ENCODE data around the gene GRID2IP.
A peak's percentile ranks its signal among the peaks of the same experiment; 100 is the strongest.

GRID2IP gene

DNA sequence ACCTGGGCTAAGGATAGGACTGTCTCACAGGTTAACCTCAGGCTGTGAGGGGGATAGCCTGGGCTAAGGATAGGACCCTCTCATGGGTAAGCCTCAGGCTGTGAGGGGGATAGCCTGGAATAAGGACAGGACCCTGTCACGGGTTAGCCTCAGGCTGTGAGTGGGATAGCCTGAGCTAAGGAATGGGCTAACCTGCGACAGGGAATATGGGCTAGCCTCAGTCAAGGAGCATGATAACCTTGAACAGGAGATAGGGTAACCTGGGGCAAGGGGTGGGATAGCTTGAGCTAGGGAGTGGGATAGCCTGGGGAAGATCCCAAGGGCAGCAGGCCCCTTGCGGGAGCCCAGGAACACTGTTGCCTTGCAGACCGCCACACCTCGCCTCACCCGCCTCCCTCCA lies 42.7 kb downstream of the GRID2IP start:
- Histone ChIP-seq H3K27me3 (ENCODE audit: control insufficient read depth in 1 of 2, insufficient read depth in 2 of 2, low read length in 2 of 2) (peaks cover 0 to 10% of the 10 kb centered on the region in 2 donors), H3K9ac (ENCODE audit: low read length) (no peak overlapping the region), H3K9me3 (ENCODE audit: low read length) (no peaks in the 10 kb centered on the region), H3K36me3 (ENCODE audit: insufficient read depth, low read length) (no peaks in the 10 kb centered on the region), H3K27ac (ENCODE audit: low read depth, low read length) (no peak overlapping the region), H3K4me3 (ENCODE audit: low read depth in 1 of 2, low read length in 2 of 2) (no peak overlapping the region), H3K4me1 (ENCODE audit: insufficient read depth, low read length) (peaks cover 7% of the 10 kb centered on the region)

DNA sequence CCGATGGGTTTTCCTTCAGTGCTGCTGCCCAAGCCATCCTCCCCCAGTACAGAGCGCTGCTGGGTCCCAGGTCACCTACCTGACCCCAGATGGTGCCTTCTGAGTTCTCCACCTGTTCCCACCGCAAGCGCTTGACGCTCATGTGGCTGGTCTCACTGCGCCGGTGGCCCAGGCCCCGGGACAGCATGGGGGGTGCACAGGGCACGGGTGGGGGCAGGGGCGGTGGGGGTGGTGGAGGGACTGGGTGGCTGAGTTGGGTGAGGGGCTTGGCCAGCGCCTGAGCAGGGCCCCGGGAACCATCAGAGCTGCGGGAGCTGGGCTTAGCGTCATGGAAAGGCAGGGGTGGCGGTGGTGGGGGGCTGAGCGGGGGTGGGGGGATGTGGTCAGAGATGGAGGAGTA lies 43.4 kb downstream of the GRID2IP start:
- Histone ChIP-seq H3K4me1 (ENCODE audit: insufficient read depth, low read length) (peaks cover 7% of the 10 kb centered on the region), H3K36me3 (ENCODE audit: insufficient read depth, low read length) (no peaks in the 10 kb centered on the region), H3K27ac (ENCODE audit: low read depth, low read length) (no peak overlapping the region), H3K9ac (ENCODE audit: low read length) (no peak overlapping the region), H3K27me3 (ENCODE audit: control insufficient read depth in 1 of 2, insufficient read depth in 2 of 2, low read length in 2 of 2) (peaks cover 0 to 10% of the 10 kb centered on the region in 2 donors), H3K9me3 (ENCODE audit: low read length) (no peaks in the 10 kb centered on the region), H3K4me3 (ENCODE audit: low read depth in 1 of 2, low read length in 2 of 2) (no peak overlapping the region)

DNA sequence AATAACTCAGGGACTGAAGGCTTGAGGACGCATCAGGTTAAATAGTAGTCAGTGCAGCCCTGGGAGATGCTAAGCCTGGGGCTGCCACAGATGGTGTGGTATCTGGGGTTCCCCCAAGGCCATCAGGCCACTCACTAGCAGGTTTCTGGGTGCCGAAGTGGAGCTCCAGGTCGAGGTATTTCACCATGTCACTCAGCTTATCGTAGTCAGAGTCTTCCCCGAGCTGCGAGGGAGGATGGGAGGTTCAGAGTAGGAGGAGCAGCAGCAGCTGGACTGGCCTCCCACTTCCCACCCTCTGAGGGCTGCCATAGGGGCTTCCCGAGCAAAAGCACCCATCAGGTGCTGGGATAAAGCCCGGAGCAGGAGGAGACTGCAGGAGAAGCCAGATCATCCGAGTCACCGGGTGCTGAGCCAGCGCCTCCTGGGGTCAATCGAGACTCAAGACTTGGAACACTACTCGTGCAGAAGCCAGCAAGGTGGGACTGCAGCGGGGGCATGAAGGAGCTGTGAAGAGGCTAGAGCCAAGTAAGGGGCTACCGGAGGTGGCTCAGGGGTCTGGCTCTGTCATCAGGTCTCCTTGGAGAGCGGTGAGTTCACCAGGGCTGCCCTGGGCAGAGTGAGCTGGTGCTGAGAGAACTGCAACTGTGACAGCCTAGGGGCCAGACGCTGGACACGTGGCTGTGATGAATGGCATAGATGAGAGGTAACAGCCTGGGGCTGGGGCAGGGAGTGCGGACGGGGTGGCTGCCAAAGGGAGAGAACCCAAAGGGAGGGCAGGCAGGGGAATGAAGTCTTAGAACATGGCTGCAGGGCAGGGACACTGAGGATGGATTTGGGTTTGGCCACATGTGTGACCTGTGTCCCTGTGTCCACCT lies 45.3 kb downstream of the GRID2IP start:
- H3K4me3 ChIP-seq (ENCODE audit: low read depth in 1 of 2, low read length in 2 of 2): no peak overlapping the region
- H3K27ac ChIP-seq (ENCODE audit: low read depth, low read length): no peak overlapping the region
- H3K9ac ChIP-seq (ENCODE audit: low read length): no peak overlapping the region
- H3K27me3 ChIP-seq (ENCODE audit: control insufficient read depth in 1 of 2, insufficient read depth in 2 of 2, low read length in 2 of 2): peaks cover 0 to 10% of the 10 kb centered on the region in 2 donors
- no peaks in the 10 kb centered on the region for H3K9me3 ChIP-seq (ENCODE audit: low read length)
- H3K36me3 ChIP-seq (ENCODE audit: insufficient read depth, low read length): no peaks in the 10 kb centered on the region
- H3K4me1 ChIP-seq (ENCODE audit: insufficient read depth, low read length): peaks cover 7% of the 10 kb centered on the region

DNA sequence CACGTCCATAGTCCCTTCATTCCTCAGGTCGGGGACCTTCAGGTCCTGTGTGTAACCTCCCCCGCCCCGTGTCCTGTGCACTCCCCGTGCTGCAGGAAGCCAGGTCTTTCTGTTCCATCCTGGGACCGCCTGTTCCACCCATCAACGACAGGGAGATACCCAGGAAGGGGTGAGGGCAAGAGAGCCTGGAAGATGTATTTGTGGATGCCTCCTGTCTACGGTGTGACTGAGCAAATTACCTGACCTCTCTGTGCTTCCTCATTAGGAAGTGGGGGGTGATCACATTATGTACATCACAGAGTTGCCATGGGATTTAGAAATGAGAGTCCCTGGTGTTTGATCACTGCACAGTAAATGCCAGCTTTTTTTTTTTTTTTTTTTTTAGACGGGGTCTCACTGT lies 46.3 kb downstream of the GRID2IP start:
- Histone ChIP-seq H3K9me3 (ENCODE audit: low read length) (no peaks in the 10 kb centered on the region), H3K4me3 (ENCODE audit: low read depth in 1 of 2, low read length in 2 of 2) (no peak overlapping the region), H3K27ac (ENCODE audit: low read depth, low read length) (no peak overlapping the region), H3K36me3 (ENCODE audit: insufficient read depth, low read length) (no peaks in the 10 kb centered on the region), H3K27me3 (ENCODE audit: control insufficient read depth in 1 of 2, insufficient read depth in 2 of 2, low read length in 2 of 2) (peaks cover 0 to 10% of the 10 kb centered on the region in 2 donors), H3K4me1 (ENCODE audit: insufficient read depth, low read length) (peaks cover 7% of the 10 kb centered on the region), H3K9ac (ENCODE audit: low read length) (no peak overlapping the region)

DNA sequence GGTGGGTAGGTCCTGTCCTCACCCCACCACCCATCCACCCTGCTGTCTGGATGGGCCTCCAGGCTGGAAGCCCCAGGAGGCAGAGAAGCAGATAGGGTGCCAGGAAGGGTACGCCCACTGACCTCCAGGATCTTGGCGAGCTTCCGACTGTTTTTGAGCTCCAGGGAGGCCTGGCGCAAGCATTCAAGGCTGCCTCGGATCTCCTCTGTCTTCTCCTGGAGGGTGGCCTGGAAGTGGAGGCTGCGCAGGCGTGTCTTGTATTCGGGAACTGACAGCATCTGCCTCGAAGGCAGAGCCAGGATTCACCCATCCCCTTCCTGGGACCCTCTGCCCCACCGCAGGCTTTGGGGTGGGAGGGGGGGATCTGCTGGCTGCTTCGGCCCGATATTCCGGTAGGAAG lies 48.4 kb downstream of the GRID2IP start:
- H3K27me3 ChIP-seq (ENCODE audit: control insufficient read depth in 1 of 2, insufficient read depth in 2 of 2, low read length in 2 of 2): peaks cover 0 to 10% of the 10 kb centered on the region in 2 donors
- no peak overlapping the region for H3K27ac ChIP-seq (ENCODE audit: low read depth, low read length)
- H3K36me3 ChIP-seq (ENCODE audit: insufficient read depth, low read length): no peaks in the 10 kb centered on the region
- peaks cover 7% of the 10 kb centered on the region for H3K4me1 ChIP-seq (ENCODE audit: insufficient read depth, low read length)
- H3K4me3 ChIP-seq (ENCODE audit: low read depth in 1 of 2, low read length in 2 of 2): peak overlapping the region in 1 of 2 donors; percentile 52
- H3K9ac ChIP-seq (ENCODE audit: low read length): no peak overlapping the region
- no peaks in the 10 kb centered on the region for H3K9me3 ChIP-seq (ENCODE audit: low read length)

DNA sequence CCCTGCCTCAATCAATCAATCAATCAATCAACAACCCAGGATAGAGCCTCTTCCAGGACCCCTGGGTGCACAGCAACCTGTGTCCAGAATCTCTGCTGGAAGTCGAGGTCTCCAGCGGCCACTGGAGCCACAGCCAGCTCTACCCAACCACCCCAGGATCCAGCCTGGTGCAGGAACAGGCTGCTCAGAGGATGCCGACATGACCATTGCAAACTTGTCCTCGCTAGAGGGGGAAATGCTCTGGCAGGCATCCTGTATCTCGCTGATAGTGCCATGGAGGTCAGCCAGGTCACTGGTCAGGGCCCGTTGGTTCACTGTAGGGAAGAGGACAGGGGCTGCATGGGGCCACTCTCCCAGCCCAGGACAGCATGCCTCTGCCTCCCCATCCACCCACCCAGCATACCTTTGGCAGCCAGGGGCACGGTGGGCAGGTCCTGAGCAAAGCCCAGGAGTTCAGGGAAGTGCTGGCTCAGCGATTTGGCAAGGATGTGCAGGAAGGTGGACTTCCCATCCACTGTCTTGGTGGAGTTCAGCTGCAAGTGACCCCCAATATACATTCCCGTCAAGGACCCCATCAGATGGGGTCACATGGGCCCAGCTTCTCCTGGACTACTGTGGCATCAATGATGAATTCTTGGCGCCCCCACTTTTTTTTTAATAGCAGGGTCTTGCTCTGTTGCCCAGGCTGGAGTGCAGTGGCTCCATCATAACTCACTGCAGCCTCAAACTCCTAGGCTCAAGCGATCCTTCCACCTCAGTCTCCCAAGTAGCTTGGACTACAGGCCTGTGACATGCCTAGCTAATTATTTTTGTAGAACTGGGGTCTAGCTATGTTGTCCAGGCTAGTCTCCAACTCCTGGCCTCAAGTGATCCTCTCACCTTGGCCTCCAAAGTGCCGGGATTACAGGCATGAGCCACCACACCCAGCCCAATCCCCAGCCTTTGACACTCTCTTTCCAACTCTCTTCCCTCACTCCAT lies 49.4 kb downstream of the GRID2IP start:
- no peaks in the 10 kb centered on the region for H3K9me3 ChIP-seq (ENCODE audit: low read length)
- H3K4me1 ChIP-seq (ENCODE audit: insufficient read depth, low read length): peaks cover 7% of the 10 kb centered on the region
- no peak overlapping the region for H3K4me3 ChIP-seq (ENCODE audit: low read depth in 1 of 2, low read length in 2 of 2)
- no peak overlapping the region for H3K27ac ChIP-seq (ENCODE audit: low read depth, low read length)
- peaks cover 0 to 10% of the 10 kb centered on the region in 2 donors for H3K27me3 ChIP-seq (ENCODE audit: control insufficient read depth in 1 of 2, insufficient read depth in 2 of 2, low read length in 2 of 2)
- no peak overlapping the region for H3K9ac ChIP-seq (ENCODE audit: low read length)
- H3K36me3 ChIP-seq (ENCODE audit: insufficient read depth, low read length): no peaks in the 10 kb centered on the region

DNA sequence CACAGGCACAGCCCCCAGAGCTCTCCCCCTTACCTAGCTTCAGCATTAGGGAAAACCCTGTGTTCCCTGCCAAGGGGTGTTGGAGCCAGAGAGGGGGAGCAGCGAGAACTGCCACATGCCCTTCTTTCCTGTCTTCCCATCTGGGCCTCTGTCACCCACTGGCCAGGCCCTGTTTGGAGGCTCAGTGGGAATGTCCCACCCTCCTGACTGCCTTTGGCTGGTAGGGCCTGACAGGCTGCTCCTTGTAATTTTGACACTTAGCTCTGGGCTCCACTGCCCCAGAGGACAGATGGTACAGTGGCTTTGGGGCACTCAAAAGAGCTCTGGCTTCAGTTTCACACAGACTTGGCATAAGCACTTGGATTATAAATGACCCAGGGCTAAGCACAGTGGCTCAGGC lies 50.6 kb downstream of the GRID2IP start:
- Histone ChIP-seq H3K9ac (ENCODE audit: low read length) (no peak overlapping the region), H3K9me3 (ENCODE audit: low read length) (no peaks in the 10 kb centered on the region), H3K27me3 (ENCODE audit: control insufficient read depth in 1 of 2, insufficient read depth in 2 of 2, low read length in 2 of 2) (peaks cover 0 to 10% of the 10 kb centered on the region in 2 donors), H3K36me3 (ENCODE audit: insufficient read depth, low read length) (no peaks in the 10 kb centered on the region), H3K4me1 (ENCODE audit: insufficient read depth, low read length) (peaks cover 7% of the 10 kb centered on the region), H3K4me3 (ENCODE audit: low read depth in 1 of 2, low read length in 2 of 2) (no peak overlapping the region), H3K27ac (ENCODE audit: low read depth, low read length) (no peak overlapping the region)

DNA sequence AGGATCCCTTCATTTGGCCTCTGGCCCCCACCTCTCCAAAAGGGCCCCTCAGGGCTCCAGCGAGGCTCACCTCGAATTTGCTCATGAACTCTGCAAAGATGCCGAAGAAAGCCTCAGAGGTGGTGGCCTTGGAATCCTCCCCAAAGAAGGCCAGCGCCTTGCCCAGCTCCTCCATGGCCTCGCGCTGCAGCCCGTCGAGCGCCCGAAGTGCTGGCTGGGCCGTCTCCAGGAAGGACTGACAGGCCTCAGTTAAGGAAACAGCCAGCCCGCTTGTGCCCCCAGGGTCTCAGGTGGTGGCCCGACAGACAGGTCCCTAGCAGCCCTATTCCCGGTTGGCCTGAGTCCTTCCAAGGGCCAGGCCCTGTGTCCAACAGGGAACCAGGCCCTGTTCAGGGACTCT lies 53.3 kb downstream of the GRID2IP start:
- H3K27me3 ChIP-seq (ENCODE audit: control insufficient read depth in 1 of 2, insufficient read depth in 2 of 2, low read length in 2 of 2): no peaks in the 10 kb centered on the region
- no peak overlapping the region for H3K27ac ChIP-seq (ENCODE audit: low read depth, low read length)
- no peaks in the 10 kb centered on the region for H3K36me3 ChIP-seq (ENCODE audit: insufficient read depth, low read length)
- no peak overlapping the region for H3K4me3 ChIP-seq (ENCODE audit: low read depth in 1 of 2, low read length in 2 of 2)
- H3K4me1 ChIP-seq (ENCODE audit: insufficient read depth, low read length): no peaks in the 10 kb centered on the region
- no peaks in the 10 kb centered on the region for H3K9me3 ChIP-seq (ENCODE audit: low read length)
- no peak overlapping the region for H3K9ac ChIP-seq (ENCODE audit: low read length)

DNA sequence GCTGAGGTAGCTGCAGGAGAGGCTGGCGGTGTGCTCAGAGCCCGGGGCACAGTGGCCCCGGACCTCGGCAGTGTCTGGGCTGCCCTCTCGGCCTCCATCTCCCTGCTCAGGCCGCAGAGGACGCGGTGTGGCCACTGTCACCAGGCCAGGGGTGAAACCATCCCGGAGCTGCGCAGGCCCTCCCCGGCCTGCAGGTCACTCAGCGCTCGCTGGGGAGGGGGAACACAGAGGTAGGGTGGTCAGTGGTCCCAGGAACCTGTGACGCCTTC lies 53.7 kb downstream of the GRID2IP start:
- no peak overlapping the region for H3K9ac ChIP-seq (ENCODE audit: low read length)
- no peaks in the 10 kb centered on the region for H3K4me1 ChIP-seq (ENCODE audit: insufficient read depth, low read length)
- no peaks in the 10 kb centered on the region for H3K36me3 ChIP-seq (ENCODE audit: insufficient read depth, low read length)

DNA sequence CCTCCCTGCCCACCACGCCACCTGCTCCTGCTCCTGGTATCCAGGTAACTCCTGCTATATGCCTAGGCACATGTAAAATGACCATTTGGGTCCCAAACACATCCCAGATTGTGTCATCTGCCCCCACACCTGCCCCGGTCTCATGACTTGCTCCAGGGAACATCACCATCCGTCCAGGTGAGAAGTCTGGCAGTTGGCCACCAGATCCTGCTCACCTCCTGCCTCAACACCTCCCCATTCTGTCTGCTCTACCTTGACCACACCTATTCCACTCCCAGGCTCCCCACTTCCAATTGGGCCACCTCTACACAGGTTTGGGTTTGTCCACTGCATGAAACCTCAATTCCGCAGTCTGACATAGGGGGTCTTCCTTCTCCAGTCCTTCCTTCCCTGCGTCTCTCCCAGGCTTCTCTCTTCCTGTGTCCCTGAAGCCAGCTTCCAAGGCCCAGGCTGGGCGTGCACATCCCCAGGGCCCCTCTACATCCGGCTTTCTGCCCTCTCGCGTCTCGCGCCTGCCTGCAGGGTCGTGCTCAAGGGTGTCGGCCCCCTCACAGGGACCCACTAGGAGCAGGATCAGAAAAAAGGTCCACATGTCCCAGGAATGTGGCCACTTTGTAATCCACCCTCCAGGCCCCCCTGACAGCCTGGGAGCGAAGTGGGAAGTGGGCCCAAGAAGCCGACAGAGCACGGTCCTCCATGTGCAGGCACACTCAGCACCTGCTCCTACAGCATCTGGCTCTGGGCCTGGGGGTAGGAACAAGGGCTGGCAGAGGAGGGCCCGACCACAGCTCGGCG lies 54.2 kb downstream of the GRID2IP start:
- no peaks in the 10 kb centered on the region for H3K9me3 ChIP-seq (ENCODE audit: low read length)
- no peaks in the 10 kb centered on the region for H3K27me3 ChIP-seq (ENCODE audit: control insufficient read depth in 1 of 2, insufficient read depth in 2 of 2, low read length in 2 of 2)
- H3K36me3 ChIP-seq (ENCODE audit: insufficient read depth, low read length): no peaks in the 10 kb centered on the region
- H3K4me1 ChIP-seq (ENCODE audit: insufficient read depth, low read length): no peaks in the 10 kb centered on the region
- H3K27ac ChIP-seq (ENCODE audit: low read depth, low read length): no peak overlapping the region
- H3K9ac ChIP-seq (ENCODE audit: low read length): no peak overlapping the region
- H3K4me3 ChIP-seq (ENCODE audit: low read depth in 1 of 2, low read length in 2 of 2): no peak overlapping the region

More for the DNA sequence above, 53.7 kb downstream of the GRID2IP start:
- H3K27ac ChIP-seq (ENCODE audit: low read depth, low read length): no peak overlapping the region
- H3K27me3 ChIP-seq (ENCODE audit: control insufficient read depth in 1 of 2, insufficient read depth in 2 of 2, low read length in 2 of 2): no peaks in the 10 kb centered on the region
- H3K4me3 ChIP-seq (ENCODE audit: low read depth in 1 of 2, low read length in 2 of 2): no peak overlapping the region
- no peaks in the 10 kb centered on the region for H3K9me3 ChIP-seq (ENCODE audit: low read length)
